Psoas muscle (tissue), 8 donors: Measurements from ENCODE around the gene CMTM7. TPM values are rescaled to one million over a fixed set of nuclear protein-coding genes. Genes with fewer than 3 reads are reported as not detected.

Source experiments
- ATAC-seq, 4 donors: fragments of 200-7000 bp; cut with Tn5 transposase; one replicate each; pipeline ENCODE4 v1.9.1; 2020; ENCODE audit warnings: moderate library complexity in 3 of 4, mild to moderate bottlenecking in 2 of 4
- DNase-seq, 2 donors: peaks; one replicate each; pipeline ENCODE4 v3.0.0-alpha.2; 2020
- H3K27ac ChIP-seq: fragments of 200-600 bp; one replicate; pipeline ENCODE4 v1.8.0; 2022
- H3K27me3 ChIP-seq, 3 donors: fragments of 200-600 bp in 1 of 3; one replicate each; pipeline versions ENCODE4 v1.6.1 to v1.8.0; 2013 to 2022; ENCODE audit warnings: low read length in 2 of 3, mild to moderate bottlenecking in 2 of 3, moderate library complexity in 1 of 3; ENCODE audit not compliant: insufficient read depth in 3 of 3
- H3K36me3 ChIP-seq, 2 donors: fragments of 200-600 bp in 1 of 2; one replicate each; pipeline versions ENCODE4 v1.6.1 to v1.8.0; 2013 to 2022; ENCODE audit warnings: low read depth in 1 of 2, mild to moderate bottlenecking in 1 of 2, moderate library complexity in 1 of 2; ENCODE audit not compliant: insufficient read depth in 1 of 2
- H3K4me1 ChIP-seq: fragments of 200-600 bp; one replicate; pipeline ENCODE4 v1.8.0; 2022
- H3K4me3 ChIP-seq: fragments of 200-600 bp; one replicate; pipeline ENCODE4 v1.8.0; 2022; ENCODE audit warnings: mild to moderate bottlenecking
- H3K9me3 ChIP-seq: fragments of 200-600 bp; one replicate; pipeline ENCODE4 v1.8.0; 2022
- CTCF ChIP-seq: fragments of 200-600 bp; IDR thresholded peaks from one replicate; pipeline ENCODE4 v1.8.0; 2022; ENCODE audit warnings: antibody characterized with exemption
- WGBS, 3 donors: extraction: QIAGEN DNeasy Blood & Tissue Kit; methylation state at CpG; one replicate each; pipeline versions ENCODE4 v1.1.6 to v1.1.7; 2013; 5-methylcytosine and 5-hydroxymethylcytosine counted together
- intact Hi-C, 2 donors: fragments of 100-400 bp; cut with DNase I; formaldehyde crosslinking; loops; one replicate each; pipeline versions ENCODE4 v1.11.0 to v1.14.2; 2022
- polyA plus RNA-seq, 3 donors: library from polyadenylated mRNA; stranded (reverse); fragments of 200-250 nt; gene quantifications; one replicate each; pipeline ENCODE4 v1.2.3, GENCODE V29; 2013
- total RNA-seq, 4 donors: library from RNA; stranded (reverse); fragmentation: NEBNext Ultra II Directional in 2 of 4; extraction: Animal tissue kit (Norgen Biotek cat#: 25700) in 2 of 4; gene quantifications; one replicate each; pipeline versions ENCODE4 v1.2.1 to v1.2.4, GENCODE V29; 2021 to 2023
- donor health status: healthy with polysubstance abuse.
- donor health status: DM: no; HTN: no; CAD: no; lungs with moderate emphysema.
- donor health status: Bipolar disorder and iron deficiency.
- donor health status: healthy.
- donor health status: DM: yes; HTN: yes; CAD: no.
- donor health status: DM: no; HTN: no; CAD: no.
- donor health status: DM: no; HTN: no; CAD: no.
- donor health status: DM: yes; HTN: yes; CAD: no.

The CMTM7 gene
- total and polyA plus RNA-seq, 7 donors: 0.65 to 18.5 (median 2.6) TPM

- Histone ChIP-seq H3K4me3 (no peak overlapping the region), H3K4me1 (peaks cover 30% of the 10 kb centered on the region), H3K36me3 (no peaks in the 10 kb centered on the region), H3K27me3 (no peaks in the 10 kb centered on the region), H3K9me3 (no peaks in the 10 kb centered on the region), H3K27ac (peak overlapping the region; percentile 68)
- ATAC-seq: no peak
- DNase-seq: no peak
- 87 to 96% (median 87%) methylated on average over 3 of the region's 3 CpGs for WGBS, 3 donors
- no peak for TF ChIP-seq CTCF
- intact Hi-C loops: no loop called here
Observed at GRCh38 chr3:32421185-32421584, 29.5 kb downstream of the CMTM7 start.

DNA sequence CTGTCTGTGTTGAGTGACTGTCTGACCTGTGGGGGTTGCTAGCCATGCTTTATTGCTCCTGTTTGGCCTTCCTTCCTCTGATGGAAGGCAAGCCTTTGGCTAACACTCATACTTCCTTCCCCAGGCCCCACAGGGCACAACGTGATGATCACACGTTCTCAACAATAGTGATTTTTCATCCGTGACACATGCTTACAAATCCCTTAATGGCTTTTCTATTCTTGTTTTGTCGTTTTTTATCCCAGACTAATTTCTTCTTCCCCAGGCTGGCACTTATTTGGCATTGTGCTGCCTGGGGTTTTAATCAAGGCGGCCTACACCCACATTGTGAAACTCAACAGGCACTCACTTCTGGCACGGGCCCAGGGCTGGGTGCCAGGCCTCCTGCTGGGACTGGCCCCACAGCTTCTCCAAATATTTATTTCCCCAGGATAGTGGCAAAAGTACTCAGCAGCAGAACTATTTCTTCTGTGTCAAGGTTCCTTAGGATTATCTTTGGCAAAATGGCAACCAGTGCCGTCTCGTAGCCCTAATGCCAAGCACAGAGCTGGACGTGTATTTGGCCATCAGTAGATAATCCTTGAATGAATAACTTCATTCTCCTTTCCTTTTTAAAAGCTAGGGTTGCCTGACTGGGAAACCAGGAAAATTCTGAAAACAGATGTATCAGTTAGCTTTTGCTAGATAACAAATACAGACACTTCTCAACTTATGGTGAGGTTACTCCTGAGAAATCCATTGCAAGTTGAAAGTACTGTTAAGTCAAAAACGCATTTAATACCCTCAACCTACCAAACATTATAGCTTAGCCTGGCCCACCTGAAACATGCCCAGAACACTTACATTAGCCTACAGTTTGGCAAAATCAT is 30.6 kb downstream of the CMTM7 start:
- no peaks in the 10 kb centered on the region for H3K9me3 ChIP-seq
- no peaks in the 10 kb centered on the region for H3K36me3 ChIP-seq
- H3K4me3 ChIP-seq: no peak overlapping the region
- H3K27me3 ChIP-seq: no peaks in the 10 kb centered on the region
- TF ChIP-seq CTCF: no peak
- peak; percentile 74 to 87 (median 76) for ATAC-seq
- 19 to 22% (median 22%) methylated on average over 10 of the region's 10 CpGs for WGBS, 3 donors
- peak overlapping the region; percentile 68 for H3K27ac ChIP-seq
- H3K4me1 ChIP-seq: peaks cover 30% of the 10 kb centered on the region
- peak; percentile 82 to 87 for DNase-seq
- intact Hi-C loops: no loop called here

DNA sequence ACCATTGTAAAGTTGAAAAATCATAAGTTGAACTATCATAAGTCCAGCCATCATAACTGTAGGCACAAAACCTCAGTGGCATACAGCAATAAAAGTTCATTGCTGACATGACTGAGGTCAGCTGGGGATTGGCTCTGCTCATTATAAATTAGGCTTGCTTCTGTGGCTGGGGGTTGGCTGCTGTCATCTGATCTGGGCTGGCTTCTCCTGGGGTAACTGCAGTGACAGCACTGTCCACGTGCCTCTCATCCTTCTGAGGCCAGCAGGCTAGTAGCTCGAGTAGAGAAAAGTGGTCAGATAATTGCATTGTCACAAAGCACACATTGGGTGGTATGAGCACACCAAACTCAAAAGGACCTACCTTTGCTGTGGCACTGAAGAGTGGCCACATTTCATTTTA is 31.3 kb downstream of the CMTM7 start:
- intact Hi-C loops: no loop called here
- TF ChIP-seq CTCF: no peak
- peak; percentile 83 to 91 (median 86) for ATAC-seq
- H3K9me3 ChIP-seq: no peaks in the 10 kb centered on the region
- no peak overlapping the region for H3K4me3 ChIP-seq
- H3K27me3 ChIP-seq: no peaks in the 10 kb centered on the region
- peak overlapping the region; percentile 68 for H3K27ac ChIP-seq
- H3K36me3 ChIP-seq: no peaks in the 10 kb centered on the region
- no peak for DNase-seq
- peaks cover 30% of the 10 kb centered on the region for H3K4me1 ChIP-seq
- WGBS, 3 donors: 16 to 42% (median 28%) methylated on average over 2 of the region's 2 CpGs

GRCh38 chr3:32423534-32423933 is 31.9 kb downstream of the CMTM7 start:
- TF ChIP-seq CTCF: no peak
- peaks cover 30% of the 10 kb centered on the region for H3K4me1 ChIP-seq
- intact Hi-C loops: no loop called here
- DNase-seq: no peak
- no peaks in the 10 kb centered on the region for H3K36me3 ChIP-seq
- H3K27me3 ChIP-seq: no peaks in the 10 kb centered on the region
- 82 to 94% (median 85%) methylated on average over 3 of the region's 3 CpGs for WGBS, 3 donors
- ATAC-seq: peak in 1 of 4 donors; percentile 14
- H3K27ac ChIP-seq: peak overlapping the region; percentile 56
- no peak overlapping the region for H3K4me3 ChIP-seq
- no peaks in the 10 kb centered on the region for H3K9me3 ChIP-seq
